AG09309 (cell line): Measurements from ENCODE around the gene WHRN.

Experiments
- DNase-seq: peaks from one replicate; pipeline ENCODE4 v3.0.0-alpha.2; 2010; ENCODE audit warnings: low read depth
- H3K4me3 ChIP-seq: 2 replicates; pipeline ENCODE4 v1.5.1; 2011; ENCODE audit warnings: mild to moderate bottlenecking, low read depth, low read length, moderate library complexity; ENCODE audit not compliant: control insufficient read depth
- TF ChIP-seq, protein P1 (sequence below): IDR thresholded peaks from 2 replicates; pipeline ENCODE4 v1.5.1; 2011; ENCODE audit warnings: mild to moderate bottlenecking, low read depth, low read length, inconsistent platforms; ENCODE audit not compliant: insufficient read depth, control insufficient read depth; ENCODE audit errors: missing control alignments

The WHRN gene

DNA sequence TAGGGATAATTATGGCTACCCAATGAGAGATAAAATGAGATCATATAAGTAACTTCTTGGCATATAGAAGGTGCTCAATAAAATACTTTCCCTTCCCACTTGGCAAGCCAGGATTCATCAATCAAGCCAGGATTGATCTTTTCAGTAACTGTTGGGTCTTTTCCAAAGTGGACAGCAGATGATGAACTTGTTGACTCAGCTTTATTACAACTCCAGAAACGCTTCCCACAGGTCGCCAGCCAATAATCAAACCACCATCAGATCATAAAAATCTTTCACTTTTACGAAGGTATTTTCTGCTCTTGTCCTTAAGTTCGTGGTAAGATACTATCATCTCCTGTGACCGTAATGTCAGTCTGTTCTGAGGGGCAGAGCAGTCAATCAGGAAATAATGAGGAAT lies 39.8 kb upstream of the WHRN start:
- TF ChIP-seq, protein P1, sequence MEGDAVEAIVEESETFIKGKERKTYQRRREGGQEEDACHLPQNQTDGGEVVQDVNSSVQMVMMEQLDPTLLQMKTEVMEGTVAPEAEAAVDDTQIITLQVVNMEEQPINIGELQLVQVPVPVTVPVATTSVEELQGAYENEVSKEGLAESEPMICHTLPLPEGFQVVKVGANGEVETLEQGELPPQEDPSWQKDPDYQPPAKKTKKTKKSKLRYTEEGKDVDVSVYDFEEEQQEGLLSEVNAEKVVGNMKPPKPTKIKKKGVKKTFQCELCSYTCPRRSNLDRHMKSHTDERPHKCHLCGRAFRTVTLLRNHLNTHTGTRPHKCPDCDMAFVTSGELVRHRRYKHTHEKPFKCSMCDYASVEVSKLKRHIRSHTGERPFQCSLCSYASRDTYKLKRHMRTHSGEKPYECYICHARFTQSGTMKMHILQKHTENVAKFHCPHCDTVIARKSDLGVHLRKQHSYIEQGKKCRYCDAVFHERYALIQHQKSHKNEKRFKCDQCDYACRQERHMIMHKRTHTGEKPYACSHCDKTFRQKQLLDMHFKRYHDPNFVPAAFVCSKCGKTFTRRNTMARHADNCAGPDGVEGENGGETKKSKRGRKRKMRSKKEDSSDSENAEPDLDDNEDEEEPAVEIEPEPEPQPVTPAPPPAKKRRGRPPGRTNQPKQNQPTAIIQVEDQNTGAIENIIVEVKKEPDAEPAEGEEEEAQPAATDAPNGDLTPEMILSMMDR: no peak
- no peak for DNase-seq

GRCh38 chr9:114539701-114540380 lies 34.6 kb upstream of the WHRN start:
- DNase-seq: no peak
- TF ChIP-seq, protein P1: no peak
- H3K4me3 ChIP-seq: no peak overlapping the region

More for the DNA sequence above, 39.8 kb upstream of the WHRN start:
- no peak overlapping the region for H3K4me3 ChIP-seq

DNA sequence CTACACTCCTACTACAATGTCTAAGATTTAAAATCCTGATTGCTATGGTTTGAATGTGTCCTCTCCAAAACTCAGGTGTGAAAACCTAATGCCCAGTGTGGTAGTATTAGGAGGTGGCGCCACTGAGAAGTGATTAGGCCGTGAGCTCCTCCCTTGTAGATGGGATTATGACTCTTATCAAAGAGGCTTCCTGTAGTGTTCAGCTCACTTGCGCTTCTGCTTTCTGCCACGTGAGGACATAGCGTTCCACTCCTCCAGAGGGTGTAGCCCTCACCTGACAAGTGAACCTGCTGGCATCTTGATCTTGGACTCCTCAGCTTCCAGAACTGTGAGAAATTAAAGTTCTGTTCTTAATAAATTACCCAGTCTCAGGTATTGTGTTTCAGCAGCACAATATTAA lies 33.0 kb upstream of the WHRN start:
- TF ChIP-seq, protein P1: no peak
- DNase-seq: no peak
- no peak overlapping the region for H3K4me3 ChIP-seq

GRCh38 chr9:114532561-114533237 lies 27.4 kb upstream of the WHRN start:
- H3K4me3 ChIP-seq: no peak overlapping the region
- TF ChIP-seq, protein P1: no peak
- no peak for DNase-seq

GRCh38 chr9:114529285-114529684 lies 24.0 kb upstream of the WHRN start:
- TF ChIP-seq, protein P1: no peak
- no peak overlapping the region for H3K4me3 ChIP-seq
- DNase-seq: no peak

DNA sequence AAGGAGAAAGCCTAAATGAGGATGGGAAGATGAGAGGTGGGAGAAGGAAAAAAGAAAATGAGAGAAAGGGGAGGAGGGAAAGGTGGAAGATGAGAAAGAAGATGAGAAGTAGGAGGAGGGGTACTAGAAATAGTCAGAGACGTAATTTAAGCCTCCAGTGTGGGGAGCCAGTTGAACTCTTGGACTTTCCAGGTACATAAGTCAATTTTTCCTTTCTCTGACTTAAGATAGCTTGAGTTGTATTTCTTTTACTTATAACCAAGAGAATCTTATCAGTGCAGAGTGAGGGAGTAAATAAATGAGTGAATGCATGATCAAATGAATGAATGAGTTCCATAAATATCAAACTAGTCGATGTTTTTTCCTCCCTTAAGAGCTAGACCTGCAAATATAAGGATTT lies 21.5 kb upstream of the WHRN start:
- H3K4me3 ChIP-seq: no peak overlapping the region
- DNase-seq: no peak
- TF ChIP-seq, protein P1: no peak
